ENCODE results near the gene AUP1.

DNA sequence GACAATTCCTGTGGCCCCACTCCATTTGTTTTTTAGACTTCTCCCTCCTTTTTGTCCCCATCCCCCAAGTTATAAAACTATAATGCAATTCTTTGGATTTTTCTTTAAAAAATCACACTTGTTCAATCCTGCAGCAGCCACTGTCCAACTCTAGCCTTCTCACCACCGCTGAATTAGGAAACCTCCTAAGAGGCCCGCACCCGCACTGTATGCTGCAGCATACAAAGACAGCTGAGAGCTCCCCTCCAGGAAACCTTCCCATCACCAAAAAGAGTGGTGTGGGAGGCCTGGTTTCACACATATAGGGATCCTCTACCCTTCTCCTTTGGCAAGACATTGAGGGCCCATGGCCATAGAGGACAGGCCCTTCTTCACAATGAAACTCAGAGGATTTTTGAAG lies 24.9 kb downstream of the AUP1 start:
- TF ChIP-seq CTCF (conservative IDR thresholded peaks at IDR 0.05 in 1 of 2, IDR thresholded peaks at IDR 0.05 in 1 of 2; ENCODE audit: low read depth in 1 of 2, low read length in 2 of 2) = no peak
- no peak for TF ChIP-seq EZH2 (IDR thresholded peaks at IDR 0.05; ENCODE audit: low read length, missing control alignments)
